Right lobe of liver (tissue), 6 donors: ENCODE measurements around the gene CACNA1S. TPM values are rescaled to one million over a fixed set of nuclear protein-coding genes. Genes with fewer than 3 reads are reported as not detected.

Experiments used
- ATAC-seq, 4 donors: fragments of 200-7000 bp; cut with Tn5 transposase; one replicate each; pipeline ENCODE4 v1.9.1; 2020; ENCODE audit warnings: mild to moderate bottlenecking in 4 of 4, moderate library complexity in 4 of 4
- DNase-seq, 3 donors: peaks; one replicate each; pipeline ENCODE4 v3.0.0-alpha.2; 2020
- H3K27ac ChIP-seq, 3 donors: fragments of 200-600 bp; one replicate each; pipeline ENCODE4 v1.8.0; 2022
- H3K27me3 ChIP-seq, 2 donors: fragments of 200-600 bp; one replicate each; pipeline ENCODE4 v1.8.0; 2022
- H3K36me3 ChIP-seq, 4 donors: fragments of 200-600 bp; sonication (generic) in 1 of 4; one replicate each; pipeline versions ENCODE4 v1.5.1 to v1.8.0; 2017 to 2022; ENCODE audit warnings: control low read depth in 1 of 4
- H3K4me1 ChIP-seq, 4 donors: fragments of 200-600 bp; sonication (generic) in 1 of 4; one replicate each; pipeline versions ENCODE4 v1.5.1 to v1.8.0; 2017 to 2022; ENCODE audit warnings: control low read depth in 1 of 4
- H3K4me3 ChIP-seq, 3 donors: fragments of 200-600 bp; one replicate each; pipeline ENCODE4 v1.8.0; 2022
- H3K9me3 ChIP-seq, 4 donors: fragments of 200-600 bp; sonication (generic) in 1 of 4; one replicate each; pipeline versions ENCODE4 v1.5.1 to v1.8.0; 2017 to 2022; ENCODE audit warnings: control low read depth in 1 of 4
- POLR2A ChIP-seq: fragments of 450-650 bp; IDR thresholded peaks from one replicate; pipeline ENCODE4 v1.6.1; 2017; ENCODE audit warnings: antibody characterized with exemption, mild to moderate bottlenecking
- WGBS: methylation state at CpG from one replicate; pipeline ENCODE4 v1.1.6; 2018; ENCODE audit warnings: low coverage, low lambda C conversion rate; ENCODE audit not compliant: insufficient coverage; ENCODE audit errors: missing lambda C conversion rate; 5-methylcytosine and 5-hydroxymethylcytosine counted together
- intact Hi-C, 2 donors: fragments of 100-400 bp; cut with DNase I; formaldehyde crosslinking; loops; one replicate each; pipeline versions ENCODE4 v1.11.2 to v1.14.1; 2022
- total RNA-seq, 6 experiments: library from RNA; depleted of rRNA in 2 of 6; stranded (reverse); fragments of >200 nt in 2 of 6; fragmentation: NEBNext Ultra II Directional in 3 of 6; extraction: Animal tissue kit (Norgen Biotek cat#: 25700) in 3 of 6; gene quantifications; one replicate each; pipeline versions ENCODE4 v1.1.0 to v1.2.4, GENCODE V29; 2016 to 2023
- TF ChIP-seq, protein P1 (sequence below), 4 donors: fragments of 200-600 bp in 3 of 4; fragments of 450-650 bp in 1 of 4; IDR thresholded peaks; one replicate each; pipeline versions ENCODE4 v1.5.1 to v1.8.0; 2016 to 2022; ENCODE audit warnings: antibody characterized with exemption in 4 of 4, mild to moderate bottlenecking in 2 of 4
- donor health status: DM: no; HTN: yes; CAD: no.
- donor health status: DM: no; HTN: no; CAD: no.
- donor health status: DM: no; HTN: no; CAD: no.
- donor health status: DM: no; HTN: yes; CAD: no.
- donor health status: DM: no; HTN: yes; CAD: no.

The CACNA1S gene
- total RNA-seq, 6 experiments from 2014 or later: 0.12 TPM; not detected in 5

- H3K27me3 ChIP-seq: no peaks in the 10 kb centered on the region
- ATAC-seq (peak in 2 of 4 donors; percentile 22 to 23), DNase-seq (no peak)
- TF ChIP-seq, protein P1, sequence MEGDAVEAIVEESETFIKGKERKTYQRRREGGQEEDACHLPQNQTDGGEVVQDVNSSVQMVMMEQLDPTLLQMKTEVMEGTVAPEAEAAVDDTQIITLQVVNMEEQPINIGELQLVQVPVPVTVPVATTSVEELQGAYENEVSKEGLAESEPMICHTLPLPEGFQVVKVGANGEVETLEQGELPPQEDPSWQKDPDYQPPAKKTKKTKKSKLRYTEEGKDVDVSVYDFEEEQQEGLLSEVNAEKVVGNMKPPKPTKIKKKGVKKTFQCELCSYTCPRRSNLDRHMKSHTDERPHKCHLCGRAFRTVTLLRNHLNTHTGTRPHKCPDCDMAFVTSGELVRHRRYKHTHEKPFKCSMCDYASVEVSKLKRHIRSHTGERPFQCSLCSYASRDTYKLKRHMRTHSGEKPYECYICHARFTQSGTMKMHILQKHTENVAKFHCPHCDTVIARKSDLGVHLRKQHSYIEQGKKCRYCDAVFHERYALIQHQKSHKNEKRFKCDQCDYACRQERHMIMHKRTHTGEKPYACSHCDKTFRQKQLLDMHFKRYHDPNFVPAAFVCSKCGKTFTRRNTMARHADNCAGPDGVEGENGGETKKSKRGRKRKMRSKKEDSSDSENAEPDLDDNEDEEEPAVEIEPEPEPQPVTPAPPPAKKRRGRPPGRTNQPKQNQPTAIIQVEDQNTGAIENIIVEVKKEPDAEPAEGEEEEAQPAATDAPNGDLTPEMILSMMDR (IDR thresholded peaks at IDR 0.05): no peak
- TF ChIP-seq POLR2A: no peak
- H3K36me3 ChIP-seq: no peaks in the 10 kb centered on the region
- H3K4me3 ChIP-seq: no peak overlapping the region
- WGBS: 42% methylated on average over 2 of the region's 4 CpGs
- H3K4me1 ChIP-seq: peaks cover 0 to 28% (median 0%) of the 10 kb centered on the region in 4 donors
- no peaks in the 10 kb centered on the region for H3K9me3 ChIP-seq
- peak overlapping the region in 1 of 3 donors; percentile 75 for H3K27ac ChIP-seq
- intact Hi-C loops: no loop called here
These were observed 92.1 kb downstream of the CACNA1S start for GRCh38 chr1:201020040-201020591.

GRCh38 chr1:201019321-201019977 lies 92.8 kb downstream of the CACNA1S start:
- H3K27ac ChIP-seq: peak overlapping the region in 1 of 3 donors; percentile 75
- TF ChIP-seq, protein P1 (IDR thresholded peaks at IDR 0.05): no peak
- peak; percentile 57 for TF ChIP-seq POLR2A
- peak; percentile 83 to 93 (median 83) for DNase-seq
- H3K4me1 ChIP-seq: peaks cover 0 to 28% (median 0%) of the 10 kb centered on the region in 4 donors
- no peaks in the 10 kb centered on the region for H3K27me3 ChIP-seq
- H3K4me3 ChIP-seq: no peak overlapping the region
- no peaks in the 10 kb centered on the region for H3K36me3 ChIP-seq
- intact Hi-C loops: no loop called here
- ATAC-seq: peak; percentile 68 to 81 (median 78)
- 41% methylated on average over 4 of the region's 5 CpGs for WGBS
- H3K9me3 ChIP-seq: no peaks in the 10 kb centered on the region

DNA sequence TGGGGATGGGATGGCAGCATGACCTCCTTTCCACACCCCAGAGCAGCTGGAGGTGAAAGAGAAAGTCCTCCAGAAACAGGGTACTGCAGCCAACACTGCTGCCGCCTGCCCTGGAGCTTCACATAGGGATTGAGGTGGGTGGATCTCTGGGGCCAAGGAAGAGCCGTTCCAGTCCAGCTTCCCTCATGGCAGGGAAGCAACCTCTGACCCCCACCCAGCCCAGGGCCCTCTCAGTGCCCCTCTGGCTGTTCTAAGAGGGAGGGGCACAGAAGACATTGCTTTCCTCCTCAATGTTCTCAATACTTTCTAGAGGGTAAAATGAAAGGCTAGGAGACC lies 94.4 kb downstream of the CACNA1S start:
- H3K36me3 ChIP-seq: no peaks in the 10 kb centered on the region
- no peaks in the 10 kb centered on the region for H3K9me3 ChIP-seq
- intact Hi-C loops: no loop called here
- H3K4me1 ChIP-seq: peaks cover 0 to 20% (median 0%) of the 10 kb centered on the region in 4 donors
- no peak for DNase-seq
- no peak for ATAC-seq
- H3K27me3 ChIP-seq: no peaks in the 10 kb centered on the region
- 70% methylated on average over 2 of the region's 2 CpGs for WGBS
- H3K4me3 ChIP-seq: no peak overlapping the region
- no peak overlapping the region for H3K27ac ChIP-seq
- TF ChIP-seq, protein P1 (IDR thresholded peaks at IDR 0.05): no peak
- TF ChIP-seq POLR2A: no peak

DNA sequence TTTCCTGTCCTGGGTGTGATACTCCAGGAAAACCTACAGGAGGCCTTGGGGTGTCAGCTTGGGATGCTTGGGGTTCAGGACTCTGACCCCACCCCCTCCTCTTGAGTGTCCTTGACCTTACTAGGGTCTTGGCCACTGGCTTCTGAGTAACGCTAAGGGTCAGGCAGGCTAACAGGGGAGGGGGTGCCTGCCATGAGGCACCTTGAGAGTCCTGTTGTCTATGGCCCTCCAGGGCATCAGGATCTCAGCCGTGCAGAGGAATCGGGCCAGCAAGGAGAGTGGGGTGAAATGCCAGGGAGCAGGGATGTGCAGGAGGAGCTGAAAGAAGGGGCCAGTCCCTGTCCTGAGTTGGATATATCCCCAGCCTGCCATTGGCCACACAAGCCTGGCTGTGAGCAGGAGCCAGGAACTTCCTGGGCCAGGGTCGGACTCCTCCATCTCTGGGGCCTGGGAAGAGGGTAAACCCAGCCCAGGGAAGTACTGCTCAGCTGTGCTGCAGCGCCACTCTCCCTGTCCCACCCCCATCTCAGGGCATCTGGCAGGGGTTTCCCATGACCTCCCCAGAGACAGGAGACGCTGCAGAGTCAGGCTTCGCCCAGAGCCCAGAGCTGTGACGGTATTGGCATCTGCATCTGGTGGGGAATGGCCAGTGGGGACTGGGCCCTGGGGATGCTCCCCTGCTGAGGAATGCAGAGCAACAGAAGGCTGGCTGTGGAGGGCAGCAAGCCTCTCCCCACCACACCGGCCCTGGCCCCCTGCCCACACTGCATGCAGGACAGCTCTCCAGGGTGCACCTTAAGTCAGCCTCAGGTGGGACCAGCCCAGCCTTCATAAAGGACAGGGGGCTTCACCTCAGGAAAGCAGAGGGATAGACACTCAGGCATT lies 95.0 kb downstream of the CACNA1S start:
- H3K27me3 ChIP-seq: no peaks in the 10 kb centered on the region
- H3K27ac ChIP-seq: no peak overlapping the region
- intact Hi-C loops: no loop called here
- DNase-seq (no peak), ATAC-seq (no peak)
- TF ChIP-seq, protein P1 (IDR thresholded peaks at IDR 0.05): no peak
- H3K9me3 ChIP-seq: no peaks in the 10 kb centered on the region
- no peak overlapping the region for H3K4me3 ChIP-seq
- H3K36me3 ChIP-seq: no peaks in the 10 kb centered on the region
- no CpG with 5 or more reads among the region's 9 CpGs for WGBS
- peaks cover 0 to 19% (median 0%) of the 10 kb centered on the region in 4 donors for H3K4me1 ChIP-seq
